NB4 (cell line): Measurements from ENCODE around the gene CDK10.

Source experiments
- DNase-seq: peaks from one replicate; pipeline ENCODE4 v3.0.0; 2010; ENCODE audit warnings: low read depth
- H3K4me3 ChIP-seq: one replicate; pipeline ENCODE4 v1.5.1; 2011; ENCODE audit warnings: mild to moderate bottlenecking, low read depth, low read length, moderate library complexity
- MAX ChIP-seq: IDR thresholded peaks from 2 replicates; pipeline ENCODE4 v1.6.1; 2011; ENCODE audit warnings: low read depth, low read length
- MYC ChIP-seq: IDR thresholded peaks from 2 replicates; pipeline ENCODE4 v1.6.1; 2011; ENCODE audit warnings: low read depth, low read length
- POLR2A ChIP-seq: IDR thresholded peaks from 2 replicates; pipeline ENCODE4 v1.6.1; 2011; ENCODE audit warnings: mild to moderate bottlenecking; ENCODE audit not compliant: insufficient read length; ENCODE audit errors: extremely low read depth
- TF ChIP-seq, protein P1 (sequence below): IDR thresholded peaks from one replicate; pipeline ENCODE4 v1.5.1; 2012; ENCODE audit warnings: low read depth, low read length

Gene CDK10

GRCh38 chr16:89738538-89739317, 52.2 kb downstream of the CDK10 start:
- H3K4me3 ChIP-seq: no peak overlapping the region
- TF ChIP-seq, protein P1, sequence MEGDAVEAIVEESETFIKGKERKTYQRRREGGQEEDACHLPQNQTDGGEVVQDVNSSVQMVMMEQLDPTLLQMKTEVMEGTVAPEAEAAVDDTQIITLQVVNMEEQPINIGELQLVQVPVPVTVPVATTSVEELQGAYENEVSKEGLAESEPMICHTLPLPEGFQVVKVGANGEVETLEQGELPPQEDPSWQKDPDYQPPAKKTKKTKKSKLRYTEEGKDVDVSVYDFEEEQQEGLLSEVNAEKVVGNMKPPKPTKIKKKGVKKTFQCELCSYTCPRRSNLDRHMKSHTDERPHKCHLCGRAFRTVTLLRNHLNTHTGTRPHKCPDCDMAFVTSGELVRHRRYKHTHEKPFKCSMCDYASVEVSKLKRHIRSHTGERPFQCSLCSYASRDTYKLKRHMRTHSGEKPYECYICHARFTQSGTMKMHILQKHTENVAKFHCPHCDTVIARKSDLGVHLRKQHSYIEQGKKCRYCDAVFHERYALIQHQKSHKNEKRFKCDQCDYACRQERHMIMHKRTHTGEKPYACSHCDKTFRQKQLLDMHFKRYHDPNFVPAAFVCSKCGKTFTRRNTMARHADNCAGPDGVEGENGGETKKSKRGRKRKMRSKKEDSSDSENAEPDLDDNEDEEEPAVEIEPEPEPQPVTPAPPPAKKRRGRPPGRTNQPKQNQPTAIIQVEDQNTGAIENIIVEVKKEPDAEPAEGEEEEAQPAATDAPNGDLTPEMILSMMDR: no peak
- TF ChIP-seq MAX (no peak), POLR2A (no peak), MYC (no peak; the same call in 1 of the 2 replicates)
- DNase-seq: no peak

GRCh38 chr16:89739383-89739782, 52.9 kb downstream of the CDK10 start:
- DNase-seq: no peak
- H3K4me3 ChIP-seq: no peak overlapping the region
- no peak for TF ChIP-seq POLR2A
- TF ChIP-seq, protein P1: no peak
- no peak for TF ChIP-seq MYC
- no peak for TF ChIP-seq MAX

GRCh38 chr16:89741342-89742014, 55.0 kb downstream of the CDK10 start:
- H3K4me3 ChIP-seq: no peak overlapping the region
- DNase-seq: no peak
- peak; percentile 12 for TF ChIP-seq POLR2A
- no peak for TF ChIP-seq MYC

DNA sequence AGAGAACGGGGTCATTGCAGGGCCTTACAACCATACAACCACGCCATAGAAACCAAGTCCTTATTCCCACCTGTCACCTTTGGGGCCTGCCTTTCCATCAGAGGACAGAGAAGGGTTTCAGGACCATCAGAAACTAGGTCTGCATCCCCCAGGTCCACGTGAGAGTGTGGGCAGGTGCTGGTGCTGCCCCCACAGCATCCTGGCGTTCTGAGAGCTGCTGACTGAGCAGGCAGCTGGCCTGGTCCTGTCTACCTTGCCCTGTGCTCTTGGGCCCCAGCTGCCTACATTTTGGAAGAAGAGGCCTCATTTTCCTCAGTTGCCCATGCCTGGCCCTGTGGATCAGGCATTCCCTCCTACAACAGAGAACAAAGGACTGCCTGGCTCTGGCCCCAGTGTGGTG, 56.5 kb downstream of the CDK10 start:
- no peak for DNase-seq
- no peak overlapping the region for H3K4me3 ChIP-seq
- TF ChIP-seq POLR2A (no peak), MYC (no peak), MAX (no peak)
- TF ChIP-seq, protein P1: no peak

GRCh38 chr16:89744813-89745212, 58.3 kb downstream of the CDK10 start:
- no peak overlapping the region for H3K4me3 ChIP-seq
- no peak for TF ChIP-seq POLR2A
- no peak for TF ChIP-seq MAX
- no peak for TF ChIP-seq MYC
- TF ChIP-seq, protein P1: no peak
- DNase-seq: no peak
